GM10266 (cell line): ENCODE results near the gene DRC7.

Experiments used
- DNase-seq: peaks from one replicate; pipeline ENCODE4 v3.0.0; 2012; ENCODE audit errors: extremely low spot score
- TF ChIP-seq, protein P1 (sequence below): IDR thresholded peaks from 2 replicates; pipeline ENCODE4 v1.5.1; 2012; ENCODE audit warnings: mild to moderate bottlenecking, low read depth; ENCODE audit not compliant: control insufficient read depth, insufficient read depth; ENCODE audit errors: missing control alignments

The DRC7 gene

DNA sequence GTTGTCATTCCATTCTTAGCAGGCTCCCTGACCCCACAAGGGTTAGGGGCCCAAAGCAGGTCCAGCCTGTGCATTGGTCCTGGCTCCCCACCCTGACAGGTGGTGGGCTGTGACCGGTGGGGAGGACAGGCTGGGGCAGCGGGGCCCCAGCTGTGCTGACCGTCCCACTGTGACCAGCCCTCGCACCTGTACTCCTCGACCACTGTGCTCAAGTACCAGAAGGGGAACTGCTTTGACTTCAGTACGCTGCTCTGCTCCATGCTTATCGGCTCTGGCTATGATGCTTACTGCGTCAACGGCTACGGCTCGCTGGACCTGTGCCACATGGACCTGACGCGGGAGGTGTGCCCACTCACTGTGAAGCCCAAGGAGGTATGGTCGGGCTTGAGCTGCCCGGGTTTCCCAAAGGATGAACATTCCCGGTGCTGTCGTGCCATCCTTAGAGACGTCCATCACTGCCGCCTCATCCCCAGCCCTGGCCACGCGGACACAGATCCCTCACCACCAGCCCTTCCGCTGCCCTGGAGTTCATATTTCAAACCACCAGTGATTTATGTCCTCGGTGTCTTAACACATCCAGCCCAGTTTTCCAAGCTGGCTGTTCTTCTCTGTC is 7.3 kb downstream of the DRC7 start:
- no peak for DNase-seq
- TF ChIP-seq, protein P1, sequence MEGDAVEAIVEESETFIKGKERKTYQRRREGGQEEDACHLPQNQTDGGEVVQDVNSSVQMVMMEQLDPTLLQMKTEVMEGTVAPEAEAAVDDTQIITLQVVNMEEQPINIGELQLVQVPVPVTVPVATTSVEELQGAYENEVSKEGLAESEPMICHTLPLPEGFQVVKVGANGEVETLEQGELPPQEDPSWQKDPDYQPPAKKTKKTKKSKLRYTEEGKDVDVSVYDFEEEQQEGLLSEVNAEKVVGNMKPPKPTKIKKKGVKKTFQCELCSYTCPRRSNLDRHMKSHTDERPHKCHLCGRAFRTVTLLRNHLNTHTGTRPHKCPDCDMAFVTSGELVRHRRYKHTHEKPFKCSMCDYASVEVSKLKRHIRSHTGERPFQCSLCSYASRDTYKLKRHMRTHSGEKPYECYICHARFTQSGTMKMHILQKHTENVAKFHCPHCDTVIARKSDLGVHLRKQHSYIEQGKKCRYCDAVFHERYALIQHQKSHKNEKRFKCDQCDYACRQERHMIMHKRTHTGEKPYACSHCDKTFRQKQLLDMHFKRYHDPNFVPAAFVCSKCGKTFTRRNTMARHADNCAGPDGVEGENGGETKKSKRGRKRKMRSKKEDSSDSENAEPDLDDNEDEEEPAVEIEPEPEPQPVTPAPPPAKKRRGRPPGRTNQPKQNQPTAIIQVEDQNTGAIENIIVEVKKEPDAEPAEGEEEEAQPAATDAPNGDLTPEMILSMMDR = no peak

DNA sequence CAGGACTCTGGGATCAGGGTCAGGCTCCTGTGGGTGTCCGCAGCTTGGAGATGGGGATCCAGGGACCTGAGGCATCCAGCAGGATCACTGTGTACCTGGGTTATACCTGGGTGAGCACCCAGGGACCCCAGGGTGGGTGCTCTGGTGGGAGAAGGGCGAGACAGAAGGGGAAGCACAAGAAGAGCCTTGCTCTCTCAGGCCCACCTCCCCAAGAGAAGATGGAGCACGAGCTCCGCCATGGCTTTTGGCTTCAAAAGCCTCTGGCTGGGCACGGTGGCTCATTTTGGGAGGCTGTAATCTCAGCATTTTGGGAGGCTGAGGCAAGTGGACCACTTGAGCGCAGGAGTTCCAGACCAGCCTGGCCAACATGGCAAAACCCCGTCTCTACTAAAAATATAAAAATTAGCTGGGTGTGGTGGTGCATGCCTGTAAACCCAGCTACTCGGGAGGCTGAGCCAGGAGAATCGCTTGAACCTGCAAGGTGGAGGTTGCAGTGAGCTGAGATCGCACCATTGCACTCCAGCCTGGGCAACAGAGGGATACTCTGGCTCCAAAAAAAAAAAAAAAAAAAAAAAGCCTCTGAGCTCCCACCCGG is 8.9 kb downstream of the DRC7 start:
- no peak for DNase-seq
- TF ChIP-seq, protein P1 = no peak

DNA sequence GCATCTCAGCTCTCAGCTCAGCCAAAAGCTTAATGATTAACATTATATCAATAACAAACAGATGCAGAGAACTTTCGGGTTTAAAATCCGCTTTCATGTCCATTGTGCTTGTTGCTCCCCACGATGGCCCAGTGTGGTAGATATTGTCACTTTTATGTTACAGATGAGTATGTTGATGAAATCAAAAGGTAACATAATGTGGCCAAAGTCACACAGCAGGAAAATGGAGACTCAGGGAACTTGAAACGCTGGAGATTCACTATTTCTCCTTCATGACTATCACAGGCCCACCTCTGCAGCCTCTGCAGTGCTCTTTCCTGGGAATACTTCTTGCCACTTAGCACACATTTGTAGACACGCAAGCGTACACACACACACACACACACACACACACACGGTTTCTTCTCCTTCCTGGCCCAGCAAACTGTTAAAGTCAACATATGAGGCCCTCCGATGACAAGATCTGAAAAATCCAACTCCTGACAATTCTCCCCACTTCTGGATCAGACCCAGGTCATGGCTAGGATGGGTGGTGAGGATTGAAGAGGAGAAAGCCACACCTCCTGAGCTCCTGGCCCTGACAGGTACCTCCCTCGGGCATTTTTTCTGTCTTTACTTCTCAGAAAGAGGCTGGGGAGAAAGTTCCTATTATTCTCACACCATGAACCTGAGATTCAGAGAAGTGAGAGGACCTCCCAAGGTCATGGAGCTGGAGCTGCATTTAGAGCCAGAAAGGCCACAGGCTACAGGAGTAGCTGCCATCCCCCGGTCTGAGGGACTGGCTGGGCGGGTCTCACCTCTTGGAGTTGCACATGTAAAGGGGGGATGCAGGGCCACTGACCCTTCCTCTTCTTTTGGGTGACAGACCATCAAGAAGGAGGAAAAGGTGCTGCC is 9.7 kb downstream of the DRC7 start:
- TF ChIP-seq, protein P1 = no peak
- DNase-seq = no peak

DNA sequence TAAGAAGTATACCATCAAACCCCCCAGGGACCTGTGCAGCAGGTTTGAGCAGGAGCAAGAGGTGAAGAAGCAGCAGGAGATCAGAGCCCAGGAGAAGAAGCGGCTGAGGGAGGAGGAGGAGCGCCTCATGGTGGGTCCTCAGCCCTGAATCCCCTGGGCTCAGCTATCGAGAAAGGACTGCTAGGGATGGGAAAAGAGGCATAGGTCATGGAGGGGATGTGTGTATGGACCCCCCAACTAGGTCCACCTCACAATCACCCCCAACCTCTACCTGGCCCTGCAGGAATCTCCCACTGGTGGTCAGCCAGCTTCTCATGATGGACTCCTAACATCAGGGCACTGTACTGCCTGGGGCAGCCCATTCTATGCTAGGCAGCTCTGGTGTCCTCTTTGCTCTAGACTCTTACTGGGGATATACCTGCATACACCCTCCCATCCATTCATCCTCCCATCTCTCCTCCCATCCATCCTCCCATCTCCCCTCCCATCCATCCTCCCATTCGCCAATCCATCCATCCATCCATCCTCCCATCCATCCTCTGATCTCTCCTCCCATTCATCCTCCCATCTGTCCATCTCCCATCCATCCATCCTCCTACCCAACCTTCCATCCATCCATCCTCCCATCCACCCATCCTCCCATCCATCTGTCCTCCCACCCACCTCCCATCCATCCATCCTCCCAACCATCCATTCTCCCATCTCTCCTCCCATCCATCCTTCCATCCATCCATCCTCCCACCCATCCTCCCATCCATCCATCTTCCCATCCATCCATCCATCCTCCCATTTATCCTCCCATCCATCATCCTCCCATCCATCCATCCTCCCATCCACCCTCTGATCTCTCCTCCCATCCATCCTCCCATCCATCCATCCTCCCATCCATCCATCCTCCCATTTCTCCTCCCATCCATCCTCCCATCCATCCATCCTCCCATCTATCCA is 10.6 kb downstream of the DRC7 start:
- DNase-seq = no peak
- TF ChIP-seq, protein P1 = no peak

DNA sequence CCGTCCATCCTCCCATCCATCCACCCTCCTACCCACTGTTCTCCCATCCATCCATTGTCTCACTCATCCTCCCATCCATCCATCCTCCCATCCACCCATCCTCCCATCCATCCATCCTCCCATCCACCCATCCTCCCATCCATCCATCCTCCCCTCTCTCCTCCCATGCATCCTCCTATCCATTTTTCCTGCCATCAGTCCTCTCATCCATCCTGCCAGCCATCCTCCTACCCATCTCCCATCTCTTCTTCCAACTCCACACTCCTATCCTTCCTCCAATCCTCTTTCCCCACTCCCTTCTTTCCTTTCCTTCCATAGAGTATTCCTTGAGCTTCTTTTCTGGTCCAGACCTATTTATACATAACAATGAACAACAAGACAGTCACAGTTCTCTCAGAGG is 12.1 kb downstream of the DRC7 start:
- TF ChIP-seq, protein P1 = no peak
- no peak for DNase-seq

DNA sequence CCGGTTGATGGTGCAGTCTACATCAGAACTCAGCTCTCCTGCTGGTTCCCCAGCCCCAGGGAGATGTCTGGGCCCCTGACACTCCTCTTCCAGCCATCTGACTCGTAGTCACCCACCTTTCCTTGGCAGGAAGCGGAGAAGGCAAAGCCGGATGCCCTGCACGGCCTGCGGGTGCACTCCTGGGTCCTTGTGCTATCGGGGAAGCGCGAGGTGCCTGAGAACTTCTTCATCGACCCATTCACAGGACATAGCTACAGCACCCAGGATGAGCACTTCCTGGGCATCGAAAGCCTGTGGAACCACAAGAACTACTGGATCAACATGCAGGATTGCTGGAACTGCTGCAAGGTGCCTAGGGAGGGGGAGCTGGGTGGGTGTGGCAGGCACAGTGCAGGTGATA is 12.7 kb downstream of the DRC7 start:
- TF ChIP-seq, protein P1 = no peak
- no peak for DNase-seq
